Body of pancreas (tissue), 4 donors: ENCODE results near the gene COL5A1. TPM values are rescaled to one million over a fixed set of nuclear protein-coding genes. Genes with fewer than 3 reads are reported as not detected.

ENCODE experiments used
- ATAC-seq: fragments of 150-250 bp; one replicate; pipeline ENCODE4 v1.9.1; 2016
- DNase-seq, 4 donors: peaks; one replicate each; pipeline ENCODE4 v3.0.0-alpha.2; 2019
- H3K27ac ChIP-seq, 4 donors: fragments of 200-600 bp; sonication (generic); 1 replicate in 3 of 4; 2 replicates in 1 of 4; pipeline versions ENCODE4 v1.5.1 to v1.6.1; 2016 to 2019; ENCODE audit warnings: mild to moderate bottlenecking in 1 of 4, mixed read lengths in 1 of 4, moderate library complexity in 1 of 4
- H3K27me3 ChIP-seq, 2 donors: fragments of 200-600 bp; sonication (generic); one replicate each; pipeline ENCODE4 v1.6.0; 2016; ENCODE audit warnings: mild to moderate bottlenecking in 1 of 2
- H3K36me3 ChIP-seq, 2 donors: fragments of 200-600 bp; sonication (generic); replicated peaks in 1 of 2; 2 replicates each; pipeline ENCODE4 v1.5.1; 2016; ENCODE audit warnings: low read depth in 2 of 2; ENCODE audit not compliant: insufficient read depth in 1 of 2
- H3K4me1 ChIP-seq: fragments of 200-600 bp; sonication (generic); one replicate; pipeline ENCODE4 v1.6.0; 2016
- H3K4me3 ChIP-seq, 2 donors: fragments of 200-600 bp; sonication (generic); 1 replicate in 1 of 2; 2 replicates in 1 of 2; pipeline ENCODE4 v1.5.1; 2016 to 2019
- H3K9me3 ChIP-seq, 3 donors: fragments of 200-600 bp; sonication (generic); 1 replicate in 2 of 3; 2 replicates in 1 of 3; pipeline ENCODE4 v1.5.1; 2016
- CTCF ChIP-seq, 7 experiments: fragments of 450-650 bp in 4 of 7; fragments of 200-600 bp in 3 of 7; sonication (generic) in 3 of 7; IDR thresholded peaks; one replicate each; pipeline ENCODE4 v1.5.1; 2016 to 2019; ENCODE audit warnings: antibody characterized with exemption in 7 of 7
- POLR2A ChIP-seq, 3 donors: fragments of 450-650 bp; IDR thresholded peaks; one replicate each; pipeline ENCODE4 v1.6.1; 2016; ENCODE audit warnings: antibody characterized with exemption in 3 of 3, mild to moderate bottlenecking in 2 of 3
- WGBS, 2 donors: methylation state at CpG; one replicate each; pipeline ENCODE4 v1.1.5; 2017; 5-methylcytosine and 5-hydroxymethylcytosine counted together
- intact Hi-C: fragments of 100-400 bp; cut with DNase I; formaldehyde crosslinking; loops from one replicate; pipeline ENCODE4 v1.15.1; 2023
- total RNA-seq, 2 donors: library from RNA; depleted of rRNA; stranded (reverse); fragments of >200 nt; gene quantifications; one replicate each; pipeline ENCODE4 v1.1.0, GENCODE V29; 2016

COL5A1 gene
- total RNA-seq, 2 donors from 2014 or later = 7.0 to 14.5 TPM

GRCh38 chr9:134843740-134844139 lies 202.1 kb downstream of the COL5A1 start:
- 67 to 74% methylated on average over 16 to 18 of the region's 18 CpGs for WGBS, 2 donors
- intact Hi-C loops = no loop called here
- no peaks in the 10 kb centered on the region for H3K36me3 ChIP-seq

DNA sequence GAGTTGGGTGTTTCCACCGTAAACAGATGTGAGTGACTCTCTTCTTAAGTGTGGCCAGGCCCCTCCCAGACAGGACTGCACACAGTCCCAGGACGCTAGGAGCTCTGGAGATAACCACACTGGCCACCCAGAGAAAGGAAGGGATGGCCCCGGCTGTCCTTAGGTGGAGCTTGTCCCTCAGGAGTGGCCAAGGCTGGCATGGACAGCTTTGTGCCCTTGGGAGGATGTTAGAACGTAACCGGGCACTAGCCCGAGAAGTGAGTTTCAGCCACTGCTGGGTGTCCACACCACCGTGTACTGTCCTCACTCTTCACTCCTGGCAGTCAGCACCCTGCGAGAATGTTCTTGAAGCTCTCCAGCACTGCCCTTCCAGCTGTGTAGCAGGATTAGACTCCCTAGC lies 203.2 kb downstream of the COL5A1 start:
- H3K36me3 ChIP-seq = no peaks in the 10 kb centered on the region
- H3K27ac ChIP-seq = no peak overlapping the region
- TF ChIP-seq CTCF (IDR thresholded peaks at IDR 0.05) = no peak
- TF ChIP-seq POLR2A (IDR thresholded peaks at IDR 0.05) = no peak
- H3K27me3 ChIP-seq = no peaks in the 10 kb centered on the region
- no peaks in the 10 kb centered on the region for H3K4me1 ChIP-seq
- no peaks in the 10 kb centered on the region for H3K9me3 ChIP-seq
- intact Hi-C loops = no loop called here
- DNase-seq (no peak), ATAC-seq (no peak)
- H3K4me3 ChIP-seq = no peak overlapping the region
- WGBS, 2 donors = 53 to 63% methylated on average over 6 to 8 of the region's 8 CpGs

More at GRCh38 chr9:134843740-134844139, 202.1 kb downstream of the COL5A1 start:
- Histone ChIP-seq H3K27ac (no peak overlapping the region), H3K27me3 (no peaks in the 10 kb centered on the region), H3K4me3 (no peak overlapping the region), H3K4me1 (no peaks in the 10 kb centered on the region), H3K9me3 (no peaks in the 10 kb centered on the region)
- ATAC-seq (no peak), DNase-seq (no peak)
- no peak for TF ChIP-seq CTCF (IDR thresholded peaks at IDR 0.05)
- TF ChIP-seq POLR2A (IDR thresholded peaks at IDR 0.05) = no peak

GRCh38 chr9:134846187-134846586 lies 204.6 kb downstream of the COL5A1 start:
- H3K9me3 ChIP-seq = no peaks in the 10 kb centered on the region
- DNase-seq (no peak), ATAC-seq (no peak)
- WGBS, 2 donors = 52 to 61% methylated on average over 11 to 16 of the region's 16 CpGs
- intact Hi-C loops = no loop called here
- TF ChIP-seq CTCF (IDR thresholded peaks at IDR 0.05) = no peak
- TF ChIP-seq POLR2A (IDR thresholded peaks at IDR 0.05) = no peak
- H3K4me1 ChIP-seq = no peaks in the 10 kb centered on the region
- no peaks in the 10 kb centered on the region for H3K27me3 ChIP-seq
- H3K27ac ChIP-seq = no peak overlapping the region
- H3K4me3 ChIP-seq = no peak overlapping the region
- H3K36me3 ChIP-seq = no peaks in the 10 kb centered on the region

DNA sequence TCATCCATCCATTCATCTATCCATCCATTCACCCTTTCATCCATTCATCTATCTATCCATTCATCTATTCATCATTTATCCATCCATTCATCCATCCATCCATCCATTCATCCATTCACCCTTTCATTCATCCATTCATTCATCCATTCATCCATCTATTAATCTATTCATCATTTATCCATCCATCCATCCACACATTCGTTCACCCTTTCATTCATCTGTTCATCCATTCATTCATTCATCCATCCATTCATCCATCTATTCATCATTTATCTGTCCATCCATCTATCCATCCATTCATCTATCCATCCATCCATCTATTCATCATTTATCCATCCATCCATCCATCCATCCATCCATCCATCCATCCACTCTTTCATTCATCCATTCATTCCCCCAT lies 205.1 kb downstream of the COL5A1 start:
- no peak for TF ChIP-seq CTCF (IDR thresholded peaks at IDR 0.05)
- TF ChIP-seq POLR2A (IDR thresholded peaks at IDR 0.05) = no peak
- Histone ChIP-seq H3K4me3 (no peak overlapping the region), H3K27me3 (no peaks in the 10 kb centered on the region), H3K4me1 (no peaks in the 10 kb centered on the region), H3K27ac (no peak overlapping the region), H3K9me3 (no peaks in the 10 kb centered on the region), H3K36me3 (no peaks in the 10 kb centered on the region)
- intact Hi-C loops = no loop called here
- WGBS, 2 donors = 48 to 49% methylated on average over 1 of the region's 1 CpG
- ATAC-seq = no peak
- no peak for DNase-seq

- no peak overlapping the region for H3K27ac ChIP-seq
- H3K27me3 ChIP-seq = no peaks in the 10 kb centered on the region
- no peak overlapping the region for H3K4me3 ChIP-seq
- no peak for ATAC-seq
- WGBS, 2 donors = 60 to 62% methylated on average over 3 of the region's 3 CpGs
- intact Hi-C loops = no loop called here
- DNase-seq = no peak
- no peaks in the 10 kb centered on the region for H3K4me1 ChIP-seq
- TF ChIP-seq POLR2A (IDR thresholded peaks at IDR 0.05) = no peak
- TF ChIP-seq CTCF (IDR thresholded peaks at IDR 0.05) = no peak
- H3K36me3 ChIP-seq = no peaks in the 10 kb centered on the region
- no peaks in the 10 kb centered on the region for H3K9me3 ChIP-seq
Measured at GRCh38 chr9:134847138-134847537, 205.5 kb downstream of the COL5A1 start.
